GM21723 (cell line): Measurements from ENCODE around the gene RFX5.
"Not testable (repeated sequence)": the region's sequence is repeated elsewhere in the genome, so short reads cannot be mapped to it uniquely, and the experiment has no call there.

Experiments
- ATAC-seq: cut with Tn5 transposase; IDR thresholded peaks from one replicate; pipeline ENCODE4 v1.9.1; 2021; ENCODE audit warnings: mild to moderate bottlenecking, moderate library complexity; ENCODE audit not compliant: unreplicated experiment

RFX5 gene

GRCh38 chr1:151346769-151347522 lies at the start of gene RFX5:
Gene RFX5, minus strand, starts transcription at chr1:151347252. Its CDS starts 932 bp downstream, at chr1:151346320.
- peak; percentile 93 for ATAC-seq

GRCh38 chr1:151396265-151396664 lies 49.2 kb upstream of the RFX5 start:
- not testable (repeated sequence) for ATAC-seq

GRCh38 chr1:151393583-151393982 lies 46.5 kb upstream of the RFX5 start:
- ATAC-seq = no peak

- no peak for ATAC-seq
Observed at GRCh38 chr1:151391079-151391563, 44.1 kb upstream of the RFX5 start.

GRCh38 chr1:151390221-151391078 lies 43.4 kb upstream of the RFX5 start:
- not testable (repeated sequence) for ATAC-seq

GRCh38 chr1:151386002-151386401 lies 39.0 kb upstream of the RFX5 start:
- ATAC-seq = no peak

- ATAC-seq = no peak
Observed at GRCh38 chr1:151384584-151384983, 37.5 kb upstream of the RFX5 start.

- no peak for ATAC-seq
Observed at GRCh38 chr1:151377150-151377884, 30.3 kb upstream of the RFX5 start.

- no peak for ATAC-seq
Observed at GRCh38 chr1:151373196-151373595, 26.1 kb upstream of the RFX5 start.

GRCh38 chr1:151372058-151372934 lies 25.2 kb upstream of the RFX5 start, which contains the start of gene SELENBP1:
Gene SELENBP1, minus strand, starts transcription at chr1:151372705. Its CDS starts 64 bp downstream, at chr1:151372641.
- no peak for ATAC-seq

- no peak for ATAC-seq
Observed at GRCh38 chr1:151371370-151372057, 24.5 kb upstream of the RFX5 start.

- ATAC-seq = no peak
Observed at GRCh38 chr1:151370211-151370911, 23.3 kb upstream of the RFX5 start.

GRCh38 chr1:151369621-151370048 lies 22.6 kb upstream of the RFX5 start:
- ATAC-seq = no peak

GRCh38 chr1:151369302-151369610 lies 22.2 kb upstream of the RFX5 start:
- no peak for ATAC-seq

GRCh38 chr1:151368393-151369301 lies 21.6 kb upstream of the RFX5 start:
- ATAC-seq = no peak

GRCh38 chr1:151367658-151368392 lies 20.8 kb upstream of the RFX5 start:
- ATAC-seq = no peak

- no peak for ATAC-seq
Observed at GRCh38 chr1:151364996-151365395, 17.9 kb upstream of the RFX5 start.
